Upper lobe of left lung (tissue), 6 donors: ENCODE measurements around the gene WDR5B. TPM values are rescaled to one million over a fixed set of nuclear protein-coding genes. Genes with fewer than 3 reads are reported as not detected.

Source experiments
- ATAC-seq, 2 donors: fragments of 200-7000 bp; cut with Tn5 transposase; one replicate each; pipeline ENCODE4 v1.9.1; 2022; ENCODE audit warnings: mild to moderate bottlenecking in 2 of 2, moderate library complexity in 2 of 2; ENCODE audit not compliant: low FRiP score in 2 of 2
- DNase-seq, 2 donors: peaks; one replicate each; pipeline ENCODE4 v3.0.0-alpha.2; 2019 to 2020
- H3K27ac ChIP-seq, 4 donors: fragments of 200-600 bp; sonication (generic); one replicate each; pipeline ENCODE4 v1.5.1; 2016 to 2019
- H3K27me3 ChIP-seq, 4 donors: fragments of 200-600 bp; sonication (generic); one replicate each; pipeline ENCODE4 v1.5.1; 2017 to 2019
- H3K36me3 ChIP-seq, 4 donors: fragments of 200-600 bp; sonication (generic); one replicate each; pipeline ENCODE4 v1.5.1; 2016 to 2019
- H3K4me1 ChIP-seq, 4 donors: fragments of 200-600 bp; sonication (generic); one replicate each; pipeline ENCODE4 v1.5.1; 2018 to 2019
- H3K4me3 ChIP-seq, 4 donors: fragments of 200-600 bp; sonication (generic); one replicate each; pipeline ENCODE4 v1.5.1; 2017 to 2019; ENCODE audit warnings: mild to moderate bottlenecking in 2 of 4, moderate library complexity in 1 of 4
- H3K9me3 ChIP-seq, 4 donors: fragments of 200-600 bp; sonication (generic); one replicate each; pipeline ENCODE4 v1.5.1; 2018 to 2019
- EP300 ChIP-seq, 4 donors: sonication (generic); formaldehyde crosslinking; IDR thresholded peaks; one replicate each; pipeline ENCODE4 v1.5.1; 2017; ENCODE audit warnings: antibody characterized with exemption in 4 of 4, control low read depth in 2 of 4
- POLR2A ChIP-seq, 4 donors: fragments of 450-650 bp; IDR thresholded peaks; one replicate each; pipeline ENCODE4 v1.5.1; 2016 to 2017; ENCODE audit warnings: antibody characterized with exemption in 4 of 4, mild to moderate bottlenecking in 2 of 4
- POLR2AphosphoS5 ChIP-seq, 2 donors: sonication (generic); formaldehyde crosslinking; IDR thresholded peaks; one replicate each; pipeline ENCODE4 v1.5.1; 2017; ENCODE audit warnings: antibody characterized with exemption in 2 of 2
- WGBS, 2 donors: methylation state at CpG; one replicate each; pipeline ENCODE4 v1.1.5; 2017 to 2018; 5-methylcytosine and 5-hydroxymethylcytosine counted together
- total RNA-seq, 6 donors: library from RNA; depleted of rRNA in 4 of 6; stranded (reverse); fragments of >200 nt in 4 of 6; gene quantifications; one replicate each; pipeline versions ENCODE4 v1.1.0 to v1.2.1, GENCODE V29; 2016 to 2021
- TF ChIP-seq, protein P1 (sequence below), 6 experiments: fragments of 450-650 bp in 4 of 6; fragments of 200-600 bp in 2 of 6; sonication (generic) in 2 of 6; IDR thresholded peaks; one replicate each; pipeline ENCODE4 v1.5.1; 2016 to 2019; ENCODE audit warnings: antibody characterized with exemption in 6 of 6
- donor health status: DM: no; HTN: no; CAD: no; lungs with moderate emphysema.
- donor health status: DM: no; HTN: yes; CAD: no; lungs with severe emphysema.

WDR5B gene
- total RNA-seq, 6 donors from 2014 or later, result 2.0 to 8.4 (median 5.4) TPM

DNA sequence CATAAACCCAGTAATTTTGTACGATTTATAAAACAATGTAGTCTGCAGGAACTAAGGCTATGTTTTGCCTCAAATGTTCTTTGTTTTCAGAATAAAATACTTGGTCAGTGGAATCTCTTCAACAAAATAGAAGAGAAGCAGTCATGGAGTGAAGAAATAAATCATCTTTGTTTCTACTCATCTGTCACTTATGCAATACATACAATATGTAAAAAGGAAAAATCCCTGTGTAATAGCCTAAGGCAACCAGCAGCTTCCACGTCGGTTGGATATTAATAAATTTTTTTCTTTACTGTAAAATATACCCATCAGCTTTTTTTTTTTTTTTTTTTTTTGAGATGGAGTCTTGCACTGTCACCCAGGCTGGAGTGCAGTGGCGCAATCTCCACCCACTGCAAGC is 5.2 kb upstream of the WDR5B start:
- DNase-seq (no peak), ATAC-seq (no peak)
- WGBS, 2 donors, result 88 to 93% methylated on average over 4 of the region's 4 CpGs
- no peak overlapping the region for H3K27ac ChIP-seq
- H3K27me3 ChIP-seq, result no peaks in the 10 kb centered on the region
- H3K4me3 ChIP-seq, result no peak overlapping the region
- TF ChIP-seq, protein P1, sequence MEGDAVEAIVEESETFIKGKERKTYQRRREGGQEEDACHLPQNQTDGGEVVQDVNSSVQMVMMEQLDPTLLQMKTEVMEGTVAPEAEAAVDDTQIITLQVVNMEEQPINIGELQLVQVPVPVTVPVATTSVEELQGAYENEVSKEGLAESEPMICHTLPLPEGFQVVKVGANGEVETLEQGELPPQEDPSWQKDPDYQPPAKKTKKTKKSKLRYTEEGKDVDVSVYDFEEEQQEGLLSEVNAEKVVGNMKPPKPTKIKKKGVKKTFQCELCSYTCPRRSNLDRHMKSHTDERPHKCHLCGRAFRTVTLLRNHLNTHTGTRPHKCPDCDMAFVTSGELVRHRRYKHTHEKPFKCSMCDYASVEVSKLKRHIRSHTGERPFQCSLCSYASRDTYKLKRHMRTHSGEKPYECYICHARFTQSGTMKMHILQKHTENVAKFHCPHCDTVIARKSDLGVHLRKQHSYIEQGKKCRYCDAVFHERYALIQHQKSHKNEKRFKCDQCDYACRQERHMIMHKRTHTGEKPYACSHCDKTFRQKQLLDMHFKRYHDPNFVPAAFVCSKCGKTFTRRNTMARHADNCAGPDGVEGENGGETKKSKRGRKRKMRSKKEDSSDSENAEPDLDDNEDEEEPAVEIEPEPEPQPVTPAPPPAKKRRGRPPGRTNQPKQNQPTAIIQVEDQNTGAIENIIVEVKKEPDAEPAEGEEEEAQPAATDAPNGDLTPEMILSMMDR (IDR thresholded peaks at IDR 0.05), result no peak
- TF ChIP-seq POLR2A (IDR thresholded peaks at IDR 0.05), result no peak
- H3K9me3 ChIP-seq, result no peaks in the 10 kb centered on the region
- H3K36me3 ChIP-seq, result peaks cover 7 to 31% (median 10%) of the 10 kb centered on the region in 4 donors
- peaks cover 7 to 12% (median 9%) of the 10 kb centered on the region in 4 donors for H3K4me1 ChIP-seq

DNA sequence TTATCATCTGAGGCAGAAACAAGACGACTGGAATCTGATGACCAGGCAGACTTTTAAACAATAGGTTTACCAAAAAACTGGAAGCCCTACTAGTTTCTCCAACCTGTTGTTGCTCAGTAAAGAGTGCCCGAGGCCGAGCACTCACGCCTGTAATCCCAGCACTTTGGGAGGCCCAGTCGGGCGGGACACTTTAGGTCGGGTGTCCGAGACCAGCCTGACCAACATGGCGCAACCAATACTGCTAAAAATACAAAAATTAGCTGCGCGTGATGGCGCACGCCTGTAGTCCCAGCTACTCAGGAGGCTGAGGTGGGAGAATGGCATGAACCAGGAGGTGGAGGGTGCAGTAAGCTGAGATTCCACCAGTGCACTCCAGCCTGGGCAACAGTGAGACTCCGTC is 1.1 kb upstream of the WDR5B start:
- Histone ChIP-seq H3K4me3 (peak overlapping the region; percentile 68 to 90 (median 74)), H3K27me3 (no peaks in the 10 kb centered on the region), H3K4me1 (peaks cover 13 to 28% (median 22%) of the 10 kb centered on the region in 4 donors), H3K9me3 (no peaks in the 10 kb centered on the region), H3K27ac (peak overlapping the region; percentile 85 to 91 (median 87)), H3K36me3 (peaks cover 0 to 13% (median 0%) of the 10 kb centered on the region in 4 donors)
- ATAC-seq (no peak), DNase-seq (no peak)
- WGBS, 2 donors, result 49 to 54% methylated on average over 9 to 14 of the region's 14 CpGs
- TF ChIP-seq, protein P1 (IDR thresholded peaks at IDR 0.05), result no peak
- TF ChIP-seq POLR2A (IDR thresholded peaks at IDR 0.05) (no peak), POLR2AphosphoS5 (IDR thresholded peaks at IDR 0.05) (no peak), EP300 (IDR thresholded peaks at IDR 0.05) (no peak)

DNA sequence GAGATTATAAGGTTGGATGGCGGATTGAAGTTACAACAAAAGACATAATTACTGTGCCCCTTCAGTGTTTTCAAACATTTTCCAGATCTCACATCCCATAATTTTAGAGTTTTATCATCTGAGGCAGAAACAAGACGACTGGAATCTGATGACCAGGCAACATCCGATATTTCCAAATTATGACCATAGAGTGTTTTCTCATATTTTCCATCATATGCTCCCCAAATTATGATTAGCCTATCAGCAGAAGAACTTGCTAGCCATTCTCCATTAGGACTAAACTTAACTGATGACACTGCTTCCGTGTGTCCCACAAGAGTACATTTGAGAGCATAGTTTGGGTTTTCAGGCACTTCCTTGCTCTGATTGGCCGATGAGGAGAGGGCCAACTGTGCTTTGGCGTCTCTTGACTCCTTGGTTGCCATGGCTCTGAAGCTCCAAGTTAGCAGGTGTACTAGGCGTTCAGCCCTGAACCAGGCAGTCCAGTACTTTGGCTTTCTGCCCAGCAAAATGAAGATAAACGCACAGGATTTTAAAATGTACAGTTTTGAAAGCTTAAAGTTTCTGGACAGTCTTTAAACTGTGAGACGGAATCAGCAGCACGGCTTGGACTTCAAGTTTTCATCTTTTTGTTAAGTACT is 638 bp downstream of the WDR5B start:
- peak overlapping the region; percentile 85 to 91 (median 87) for H3K27ac ChIP-seq
- peaks cover 0 to 20% (median 2%) of the 10 kb centered on the region in 4 donors for H3K36me3 ChIP-seq
- TF ChIP-seq POLR2A (IDR thresholded peaks at IDR 0.05), result no peak
- TF ChIP-seq EP300 (IDR thresholded peaks at IDR 0.05), result no peak
- no peak for TF ChIP-seq POLR2AphosphoS5 (IDR thresholded peaks at IDR 0.05)
- TF ChIP-seq, protein P1 (IDR thresholded peaks at IDR 0.05), result no peak
- no peaks in the 10 kb centered on the region for H3K9me3 ChIP-seq
- peak overlapping the region; percentile 68 to 90 (median 74) for H3K4me3 ChIP-seq
- H3K4me1 ChIP-seq, result peaks cover 13 to 28% (median 22%) of the 10 kb centered on the region in 4 donors
- 21 to 24% methylated on average over 10 of the region's 10 CpGs for WGBS, 2 donors
- DNase-seq (peak in 1 of 2 donors; percentile 85), ATAC-seq (peak; percentile 65 to 90)
- no peaks in the 10 kb centered on the region for H3K27me3 ChIP-seq

DNA sequence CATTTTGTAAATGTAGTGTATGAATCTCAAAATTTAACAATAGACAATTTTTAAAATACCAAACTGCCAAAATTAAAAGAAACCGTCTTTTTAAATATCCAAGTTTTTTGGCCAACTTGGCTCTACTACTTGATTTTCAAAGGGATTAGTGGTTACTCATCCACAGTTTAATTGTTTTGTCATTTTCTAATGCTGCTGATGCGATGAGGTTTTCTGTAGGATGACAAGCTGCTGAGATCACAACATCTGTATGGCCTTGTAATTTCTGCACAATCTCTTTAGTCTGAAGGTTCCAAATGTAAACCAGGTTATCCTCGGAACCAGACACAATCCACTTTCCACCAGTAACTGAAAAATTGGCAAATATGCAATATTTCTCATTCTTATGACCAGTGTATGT is 1.5 kb downstream of the WDR5B start:
- no peaks in the 10 kb centered on the region for H3K9me3 ChIP-seq
- ATAC-seq, result no peak
- no peak overlapping the region for H3K4me3 ChIP-seq
- no peak for DNase-seq
- TF ChIP-seq, protein P1 (IDR thresholded peaks at IDR 0.05), result no peak
- TF ChIP-seq POLR2A (IDR thresholded peaks at IDR 0.05), result no peak
- TF ChIP-seq EP300 (IDR thresholded peaks at IDR 0.05), result no peak
- TF ChIP-seq POLR2AphosphoS5 (IDR thresholded peaks at IDR 0.05), result no peak
- H3K27ac ChIP-seq, result no peak overlapping the region
- peaks cover 0 to 29% (median 6%) of the 10 kb centered on the region in 4 donors for H3K36me3 ChIP-seq
- H3K4me1 ChIP-seq, result peaks cover 13 to 28% (median 22%) of the 10 kb centered on the region in 4 donors
- H3K27me3 ChIP-seq, result no peaks in the 10 kb centered on the region
- 91 to 97% methylated on average over 3 of the region's 3 CpGs for WGBS, 2 donors

DNA sequence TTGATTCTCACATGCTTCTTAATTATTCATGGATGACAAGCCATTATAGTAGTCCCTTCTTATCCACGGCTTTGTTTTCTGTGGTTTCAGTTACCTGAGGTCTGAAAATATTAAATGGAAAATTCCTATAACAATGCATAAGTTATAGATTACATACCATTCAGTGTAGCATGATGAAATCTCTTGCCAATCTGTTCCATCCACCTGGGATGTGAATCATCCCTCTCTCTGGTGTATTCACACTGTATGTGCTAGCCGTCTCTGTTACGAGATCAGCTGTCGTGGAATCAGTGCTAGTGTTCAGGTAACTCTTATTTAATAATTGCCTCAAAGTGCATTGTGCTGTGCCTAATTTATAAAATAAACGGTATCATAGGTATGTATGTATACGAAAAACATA is 5.2 kb downstream of the WDR5B start:
- peaks cover 7 to 16% (median 13%) of the 10 kb centered on the region in 4 donors for H3K4me1 ChIP-seq
- H3K27me3 ChIP-seq, result no peaks in the 10 kb centered on the region
- no peaks in the 10 kb centered on the region for H3K9me3 ChIP-seq
- no peak for ATAC-seq
- peaks cover 0 to 57% (median 9%) of the 10 kb centered on the region in 4 donors for H3K36me3 ChIP-seq
- H3K27ac ChIP-seq, result no peak overlapping the region
- no peak overlapping the region for H3K4me3 ChIP-seq
- WGBS, 2 donors, result 88 to 92% methylated on average over 6 of the region's 6 CpGs
- TF ChIP-seq EP300 (IDR thresholded peaks at IDR 0.05) (no peak), POLR2AphosphoS5 (IDR thresholded peaks at IDR 0.05) (no peak), POLR2A (IDR thresholded peaks at IDR 0.05) (no peak)
- TF ChIP-seq, protein P1 (IDR thresholded peaks at IDR 0.05), result no peak
- no peak for DNase-seq
